Vagina (tissue), 2 donors: ENCODE measurements around the gene CFAP99. TPM values are rescaled to one million over a fixed set of nuclear protein-coding genes. Genes with fewer than 3 reads are reported as not detected.

Source experiments
- DNase-seq, 2 donors: peaks; one replicate each; pipeline ENCODE4 v3.0.0-alpha.2; 2017; ENCODE audit errors: extremely low spot score in 2 of 2
- H3K27ac ChIP-seq: fragments of 200-600 bp; sonication (generic); one replicate; pipeline ENCODE4 v1.5.1; 2019
- H3K27me3 ChIP-seq: fragments of 200-600 bp; sonication (generic); one replicate; pipeline ENCODE4 v1.5.1; 2019
- H3K36me3 ChIP-seq, 2 donors: fragments of 200-600 bp; sonication (generic); one replicate each; pipeline ENCODE4 v1.5.1; 2017 to 2019
- H3K4me1 ChIP-seq: fragments of 200-600 bp; sonication (generic); one replicate; pipeline ENCODE4 v1.5.1; 2019
- H3K4me3 ChIP-seq, 2 donors: fragments of 200-600 bp; sonication (generic); 1 replicate in 1 of 2; 2 replicates in 1 of 2; pipeline ENCODE4 v1.5.1; 2016 to 2019
- H3K9me3 ChIP-seq: fragments of 200-600 bp; sonication (generic); one replicate; pipeline ENCODE4 v1.5.1; 2019
- CTCF ChIP-seq, 3 experiments: fragments of 450-650 bp in 2 of 3; fragments of 200-600 bp in 1 of 3; sonication (generic) in 1 of 3; IDR thresholded peaks; one replicate each; pipeline ENCODE4 v1.5.1; 2017 to 2019; ENCODE audit warnings: antibody characterized with exemption in 3 of 3, mild to moderate bottlenecking in 2 of 3, moderate library complexity in 2 of 3
- POLR2A ChIP-seq, 2 donors: fragments of 450-650 bp; IDR thresholded peaks; one replicate each; pipeline ENCODE4 v1.6.1; 2017; ENCODE audit warnings: antibody characterized with exemption in 2 of 2, mild to moderate bottlenecking in 2 of 2, moderate library complexity in 2 of 2
- POLR2AphosphoS5 ChIP-seq, 2 donors: sonication (generic); formaldehyde crosslinking; IDR thresholded peaks; one replicate each; pipeline ENCODE4 v1.9.0; 2017; ENCODE audit warnings: antibody characterized with exemption in 2 of 2, mild to moderate bottlenecking in 2 of 2, low read depth in 1 of 2; ENCODE audit not compliant: insufficient read depth in 1 of 2
- intact Hi-C: fragments of 100-400 bp; cut with DNase I; formaldehyde crosslinking; loops from one replicate; pipeline ENCODE4 v1.15.1; 2023
- total RNA-seq: library from RNA; depleted of rRNA; stranded (reverse); fragments of >200 nt; gene quantifications from one replicate; pipeline ENCODE4 v1.2.3, GENCODE V29; 2016

The CFAP99 gene
- total RNA-seq, 1 donor from 2014 or later: not detected

DNA sequence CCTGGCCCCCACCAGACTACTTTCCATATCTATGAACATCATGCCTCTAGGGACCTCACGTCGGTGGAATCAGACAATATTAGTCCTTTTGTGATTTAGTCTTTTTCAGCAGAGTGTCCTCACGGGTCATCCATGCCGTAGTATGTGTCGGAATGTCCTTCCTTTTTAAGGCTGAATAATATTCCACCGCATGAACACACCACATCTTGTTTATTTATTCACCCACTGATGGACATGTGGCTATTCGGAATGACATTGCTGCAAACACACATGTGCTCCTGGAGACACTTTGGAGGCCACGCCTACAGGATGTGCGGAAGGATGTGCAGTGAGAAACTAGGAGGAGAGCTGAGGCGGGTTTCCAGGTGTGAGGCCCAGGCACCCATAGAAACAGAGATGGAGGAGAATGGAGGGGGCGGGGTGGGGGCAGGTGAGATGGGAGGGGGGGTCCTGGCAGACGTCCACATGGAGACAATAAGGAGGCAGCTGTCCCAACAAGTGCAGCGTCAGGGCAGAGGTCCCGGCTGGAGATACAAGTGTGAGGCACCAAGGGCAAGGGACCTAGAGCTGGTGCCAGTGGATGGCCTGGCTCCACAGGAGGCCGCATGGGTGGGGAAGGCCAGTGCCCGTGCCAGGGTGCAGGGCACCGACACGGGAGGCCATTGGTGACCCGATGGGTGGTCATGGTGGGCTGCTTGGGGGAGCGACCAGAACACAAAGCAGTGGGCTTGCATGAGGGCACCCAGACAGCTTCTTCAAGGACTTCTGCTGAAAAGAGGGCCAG lies 21.0 kb upstream of the CFAP99 start:
- Histone ChIP-seq H3K27me3 (no peaks in the 10 kb centered on the region), H3K4me3 (no peak overlapping the region), H3K4me1 (peaks cover 23% of the 10 kb centered on the region), H3K36me3 (no peaks in the 10 kb centered on the region), H3K9me3 (no peaks in the 10 kb centered on the region), H3K27ac (no peak overlapping the region)
- intact Hi-C loops: no loop called here
- TF ChIP-seq CTCF (IDR thresholded peaks at IDR 0.05): no peak
- no peak for DNase-seq

GRCh38 chr4:2399216-2399615 lies 19.5 kb upstream of the CFAP99 start:
- TF ChIP-seq POLR2A (IDR thresholded peaks at IDR 0.05) (no peak), CTCF (IDR thresholded peaks at IDR 0.05) (no peak), POLR2AphosphoS5 (IDR thresholded peaks at IDR 0.05; ENCODE audit: insufficient read depth in 1 of 2, low read depth in 1 of 2) (no peak)
- Histone ChIP-seq H3K27ac (no peak overlapping the region), H3K4me3 (no peak overlapping the region), H3K9me3 (no peaks in the 10 kb centered on the region), H3K36me3 (no peaks in the 10 kb centered on the region), H3K4me1 (peaks cover 16% of the 10 kb centered on the region), H3K27me3 (no peaks in the 10 kb centered on the region)
- DNase-seq: no peak
- intact Hi-C loops: no loop called here

- H3K27ac ChIP-seq: no peak overlapping the region
- no peak overlapping the region for H3K4me3 ChIP-seq
- no peaks in the 10 kb centered on the region for H3K36me3 ChIP-seq
- TF ChIP-seq POLR2AphosphoS5 (IDR thresholded peaks at IDR 0.05; ENCODE audit: insufficient read depth in 1 of 2, low read depth in 1 of 2): no peak
- no peak for TF ChIP-seq CTCF (IDR thresholded peaks at IDR 0.05)
- no peaks in the 10 kb centered on the region for H3K27me3 ChIP-seq
- H3K9me3 ChIP-seq: no peaks in the 10 kb centered on the region
- intact Hi-C loops: no loop called here
- H3K4me1 ChIP-seq: peaks cover 16% of the 10 kb centered on the region
- DNase-seq: no peak
These were observed 19.0 kb upstream of the CFAP99 start for GRCh38 chr4:2399631-2400190.

DNA sequence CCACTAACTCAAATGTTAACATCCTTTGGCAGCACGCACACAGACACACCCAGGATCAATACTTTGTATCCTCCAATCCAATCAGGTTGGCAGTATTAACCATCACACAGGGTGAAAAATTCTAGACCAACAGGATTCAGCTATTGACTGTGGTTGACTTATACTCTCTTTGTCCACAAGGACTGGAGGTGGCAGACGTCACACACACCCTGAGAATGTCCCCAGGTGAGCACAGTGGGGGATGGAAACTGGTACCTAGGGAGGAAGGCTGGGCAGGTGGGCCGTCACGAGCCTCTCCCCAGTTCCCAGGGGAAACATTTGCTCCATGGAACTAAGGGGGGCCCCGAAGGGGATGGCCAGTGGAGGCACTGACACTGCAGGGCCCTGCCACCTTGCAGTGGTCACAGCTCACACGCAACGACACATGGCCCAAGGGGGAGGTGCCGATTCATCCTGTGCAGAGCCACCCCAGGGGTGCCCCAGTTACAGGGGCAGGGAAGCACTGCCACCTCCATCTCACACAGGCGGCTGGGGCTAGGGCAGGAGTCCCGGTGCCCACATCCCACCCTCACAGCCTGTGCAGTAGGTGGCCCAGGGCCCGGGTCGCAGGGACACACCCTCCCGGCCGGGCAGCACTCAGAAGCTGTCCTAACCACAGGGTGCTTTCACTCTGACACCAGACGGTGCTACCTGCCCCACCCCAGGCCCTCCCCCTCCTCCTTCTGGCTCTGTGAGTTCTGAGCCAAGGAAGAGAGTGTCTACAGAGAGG lies 17.7 kb upstream of the CFAP99 start:
- Histone ChIP-seq H3K4me1 (peaks cover 16% of the 10 kb centered on the region), H3K27me3 (no peaks in the 10 kb centered on the region), H3K27ac (no peak overlapping the region), H3K9me3 (no peaks in the 10 kb centered on the region), H3K36me3 (no peaks in the 10 kb centered on the region), H3K4me3 (no peak overlapping the region)
- DNase-seq: no peak
- no peak for TF ChIP-seq POLR2AphosphoS5 (IDR thresholded peaks at IDR 0.05; ENCODE audit: insufficient read depth in 1 of 2, low read depth in 1 of 2)
- no peak for TF ChIP-seq CTCF (IDR thresholded peaks at IDR 0.05)
- TF ChIP-seq POLR2A (IDR thresholded peaks at IDR 0.05): no peak
- intact Hi-C loops: no loop called here

- Histone ChIP-seq H3K27me3 (no peaks in the 10 kb centered on the region), H3K4me3 (peak overlapping the region; percentile 26 to 46), H3K4me1 (peaks cover 16% of the 10 kb centered on the region), H3K27ac (no peak overlapping the region), H3K9me3 (no peaks in the 10 kb centered on the region), H3K36me3 (no peaks in the 10 kb centered on the region)
- no peak for DNase-seq
- intact Hi-C loops: no loop called here
- no peak for TF ChIP-seq POLR2AphosphoS5 (IDR thresholded peaks at IDR 0.05; ENCODE audit: insufficient read depth in 1 of 2, low read depth in 1 of 2)
- no peak for TF ChIP-seq CTCF (IDR thresholded peaks at IDR 0.05)
- TF ChIP-seq POLR2A (IDR thresholded peaks at IDR 0.05): no peak
These were observed 17.2 kb upstream of the CFAP99 start for GRCh38 chr4:2401610-2401983.
